Right forelimb (tissue), 1 donor: ENCODE measurements around the gene CNTN5.

Source experiments
- DNase-seq: peaks from one replicate; pipeline ENCODE4 v3.0.0-alpha.2; 2018

Gene CNTN5

DNA sequence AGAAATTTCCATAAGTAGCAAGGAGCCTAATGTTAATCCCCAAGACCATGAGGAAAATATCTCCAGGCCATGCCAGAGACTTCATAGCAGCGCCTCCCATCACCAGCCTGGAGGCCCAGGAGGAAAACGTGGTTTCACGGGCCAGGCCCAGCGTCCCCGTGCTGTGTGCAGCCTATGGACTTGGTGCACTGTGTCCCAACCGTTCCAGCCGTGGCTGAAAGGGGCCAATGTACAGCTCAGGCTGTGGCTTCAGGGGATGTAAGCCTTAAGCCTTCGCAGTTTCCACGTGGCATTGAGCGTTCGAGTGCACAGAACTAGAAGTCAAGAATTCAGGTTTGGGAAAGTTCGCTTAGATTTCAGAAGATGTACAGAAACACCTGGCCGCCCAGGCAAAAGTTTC lies 510.7 kb downstream of the CNTN5 start:
- no peak for DNase-seq

DNA sequence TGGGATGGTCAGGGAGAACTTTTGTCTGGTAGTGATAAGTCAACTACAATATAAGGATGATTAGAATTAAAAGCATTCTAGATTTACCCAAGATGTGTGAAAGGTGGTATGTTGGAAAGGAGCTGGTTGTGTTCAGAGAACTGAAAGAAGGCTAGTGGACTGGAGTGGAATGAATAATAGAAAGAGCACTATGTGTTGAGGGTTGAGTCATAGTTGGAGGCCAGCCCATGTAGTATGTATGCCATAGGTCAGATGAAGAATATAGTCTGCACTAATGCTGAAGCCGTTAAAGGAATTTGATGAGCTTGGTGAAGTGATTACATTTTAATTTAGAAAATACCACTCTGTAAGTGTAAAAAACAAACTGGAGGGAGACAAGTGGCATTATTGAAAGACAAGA lies 514.1 kb downstream of the CNTN5 start:
- DNase-seq, result no peak

DNA sequence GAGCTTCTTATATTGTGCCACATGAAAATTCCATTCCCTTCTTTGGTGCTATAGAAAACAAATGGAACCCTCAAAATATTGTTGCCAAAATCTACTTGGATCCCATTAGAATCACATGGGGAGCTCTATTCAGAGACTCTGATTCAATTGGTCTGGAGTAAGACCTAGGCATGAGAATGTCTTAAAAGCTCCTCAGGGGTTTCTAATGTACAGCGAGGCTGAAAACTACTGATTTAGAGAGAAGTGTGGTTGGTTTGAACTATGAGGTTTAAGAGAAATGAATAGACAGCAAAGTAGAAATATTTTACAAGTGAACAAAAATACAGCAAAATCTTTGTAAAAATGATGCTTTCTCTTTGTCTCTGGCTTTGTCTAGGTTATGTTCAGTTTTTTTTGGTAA lies 514.7 kb downstream of the CNTN5 start:
- no peak for DNase-seq

DNA sequence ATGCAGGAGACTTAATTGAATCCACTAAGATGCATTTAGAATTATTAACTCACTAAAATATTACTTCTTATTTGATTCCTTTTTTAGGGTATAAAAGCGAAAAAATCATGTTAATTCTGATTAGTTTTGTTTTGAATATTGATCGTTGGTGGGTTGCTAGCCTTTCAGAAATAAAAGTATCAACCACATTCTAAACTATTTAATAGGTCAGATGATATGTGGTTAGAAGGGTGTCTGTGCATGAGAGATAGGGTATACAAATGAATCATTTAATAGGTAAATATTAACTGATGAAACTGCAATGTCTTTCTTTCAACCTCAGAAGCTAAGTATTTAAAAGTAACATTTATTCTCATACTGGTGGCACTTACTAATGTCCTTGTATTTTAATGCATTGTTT lies 515.1 kb downstream of the CNTN5 start:
- DNase-seq, result no peak

DNA sequence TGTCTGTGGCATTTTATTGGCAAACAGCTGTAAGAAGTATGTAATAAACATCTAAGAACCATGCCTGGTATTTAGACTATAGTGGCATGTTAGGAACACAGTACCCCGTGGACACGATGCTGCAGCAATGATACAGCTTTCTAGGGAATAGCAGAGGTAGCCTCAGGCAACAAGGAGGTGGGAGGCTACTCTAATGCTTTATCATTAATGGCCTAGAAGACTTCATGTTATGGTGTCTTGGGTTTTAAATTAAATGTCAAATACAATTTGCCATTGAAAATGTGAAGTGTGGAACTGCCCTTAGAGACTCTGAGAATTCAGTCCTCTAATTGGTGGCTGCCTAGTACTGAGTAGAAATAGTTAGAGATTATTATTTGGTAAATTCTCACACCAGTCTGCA lies 516.9 kb downstream of the CNTN5 start:
- no peak for DNase-seq

DNA sequence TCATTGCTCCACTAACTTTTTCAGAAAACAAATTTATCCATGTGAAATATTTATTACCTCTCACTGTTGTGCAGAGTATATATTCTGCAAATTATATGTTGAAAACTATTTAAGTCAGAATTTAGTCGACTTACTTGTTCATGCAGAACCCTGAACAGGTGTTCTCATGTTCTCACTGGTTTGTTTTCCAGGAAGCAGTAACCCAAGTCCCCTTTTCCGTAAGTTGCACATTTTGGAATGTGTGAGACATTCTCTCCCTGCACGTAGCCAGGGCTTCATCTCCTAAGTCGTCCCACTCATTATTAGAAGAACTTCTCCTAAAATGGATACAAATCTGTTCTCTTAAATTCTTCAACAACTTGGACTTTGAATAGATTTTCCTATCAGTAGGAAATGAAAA lies 524.9 kb downstream of the CNTN5 start:
- no peak for DNase-seq

DNA sequence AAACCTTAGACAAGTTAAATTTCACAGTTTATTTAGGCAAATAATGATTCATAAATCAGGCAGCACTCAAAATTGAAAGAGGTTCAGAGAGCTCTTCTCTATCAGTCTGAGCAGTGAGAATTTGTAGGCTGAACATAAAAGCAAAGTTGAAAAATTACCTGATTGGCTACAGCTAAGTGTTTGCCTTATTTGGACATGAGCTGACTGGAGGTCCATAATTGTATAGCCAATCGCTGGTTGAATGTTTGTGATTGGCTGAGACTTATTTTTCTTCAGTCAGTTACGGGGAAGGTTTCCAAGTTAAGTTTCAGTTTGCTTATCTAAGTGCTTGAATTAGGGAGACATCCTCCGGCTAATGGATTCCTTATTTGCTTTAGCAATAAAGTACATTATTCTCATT lies 527.5 kb downstream of the CNTN5 start:
- no peak for DNase-seq

DNA sequence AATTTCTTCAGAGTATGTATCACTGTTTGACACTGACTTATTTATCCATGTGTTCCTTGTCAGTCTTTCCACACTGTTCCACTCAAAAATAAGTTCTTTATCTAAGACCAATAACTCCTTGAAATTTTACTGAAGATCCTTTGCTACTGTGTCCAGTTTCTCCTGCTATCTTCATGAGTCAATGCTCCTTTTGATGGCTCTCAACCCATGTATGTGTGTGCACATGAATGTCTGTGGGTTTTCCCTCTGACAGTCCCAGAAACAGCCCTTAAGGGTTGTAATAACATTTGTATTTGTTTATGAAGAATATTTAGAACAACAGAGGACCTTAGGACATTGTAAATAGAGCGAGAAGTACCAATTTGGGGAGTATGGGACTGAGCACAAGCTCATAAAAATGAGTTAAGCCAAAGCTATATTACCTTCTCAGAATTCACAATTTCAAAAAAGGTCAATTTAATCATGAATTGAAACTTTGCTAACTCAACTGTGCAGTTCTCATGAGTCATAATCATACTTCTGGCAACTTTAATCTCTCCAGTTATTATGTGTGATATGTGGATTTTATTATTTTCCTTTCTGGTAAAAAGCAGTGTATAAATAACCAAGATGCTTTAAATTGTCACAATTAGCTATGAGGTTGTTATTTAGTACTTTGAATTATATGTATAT lies 533.6 kb downstream of the CNTN5 start:
- DNase-seq, result no peak

DNA sequence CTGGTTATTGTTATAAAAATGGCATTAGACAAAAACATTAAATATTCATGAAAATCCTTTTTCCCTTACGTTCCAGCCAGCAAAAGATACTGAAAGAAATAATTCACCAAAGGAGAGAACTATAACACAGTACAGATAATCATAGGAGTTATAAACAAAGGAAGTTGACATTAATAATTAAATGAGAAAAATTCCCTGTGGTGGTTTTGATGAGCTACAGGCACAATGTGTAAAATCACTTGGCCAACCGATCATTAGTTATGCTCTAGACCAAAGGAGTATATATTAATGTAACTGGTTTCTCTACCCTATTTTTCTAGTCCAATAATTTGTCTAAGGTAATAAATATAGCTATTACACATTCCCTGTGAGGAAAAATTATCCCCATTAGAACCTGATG lies 534.7 kb downstream of the CNTN5 start:
- DNase-seq, result no peak

DNA sequence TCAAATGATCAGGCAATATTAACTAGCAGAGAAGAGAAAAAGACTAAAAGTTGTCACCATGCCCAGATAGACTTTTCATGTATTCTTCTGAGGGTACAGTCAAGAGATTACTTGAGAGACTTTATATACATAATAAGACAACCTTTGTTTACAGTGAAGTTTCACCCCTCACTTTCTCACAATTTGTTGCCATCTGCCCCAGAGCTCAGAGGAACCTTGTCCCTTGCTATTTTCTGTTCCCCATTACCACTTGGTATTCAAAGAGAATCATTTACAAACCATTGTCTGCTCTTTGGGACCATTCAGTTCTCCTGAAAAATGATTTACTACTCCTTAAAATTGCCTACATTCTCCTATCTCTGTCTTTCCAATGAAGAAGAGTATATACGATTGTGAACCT lies 544.6 kb downstream of the CNTN5 start:
- DNase-seq, result no peak

DNA sequence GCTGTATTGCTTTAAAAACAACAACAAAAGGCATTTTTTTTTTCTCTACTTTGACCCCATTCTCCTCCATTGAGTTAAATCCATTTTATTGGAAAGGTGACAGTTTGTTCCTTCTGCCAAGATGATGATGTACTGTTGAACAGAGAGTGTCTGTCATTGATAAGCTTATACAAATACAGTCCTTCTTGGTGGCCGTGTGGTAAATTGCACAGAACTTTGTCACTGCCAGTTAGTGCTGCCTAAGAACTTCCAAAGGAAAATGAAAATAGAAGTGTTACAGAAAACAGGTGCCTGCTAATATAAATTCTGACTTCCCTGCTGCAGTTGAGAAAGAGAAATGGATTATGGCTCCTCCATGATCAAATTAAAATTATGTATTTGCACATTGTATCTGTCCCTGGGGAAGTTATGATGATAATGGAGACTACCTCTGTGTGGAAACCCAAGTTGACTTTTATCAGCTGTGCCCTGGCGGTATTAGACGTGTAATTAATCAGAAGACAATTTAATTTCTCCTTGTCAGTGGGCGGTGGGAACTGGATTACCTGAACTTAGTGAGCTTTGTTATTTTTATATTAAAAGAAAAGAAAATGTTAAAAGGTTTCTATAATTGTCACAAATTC lies 546.7 kb downstream of the CNTN5 start:
- no peak for DNase-seq

DNA sequence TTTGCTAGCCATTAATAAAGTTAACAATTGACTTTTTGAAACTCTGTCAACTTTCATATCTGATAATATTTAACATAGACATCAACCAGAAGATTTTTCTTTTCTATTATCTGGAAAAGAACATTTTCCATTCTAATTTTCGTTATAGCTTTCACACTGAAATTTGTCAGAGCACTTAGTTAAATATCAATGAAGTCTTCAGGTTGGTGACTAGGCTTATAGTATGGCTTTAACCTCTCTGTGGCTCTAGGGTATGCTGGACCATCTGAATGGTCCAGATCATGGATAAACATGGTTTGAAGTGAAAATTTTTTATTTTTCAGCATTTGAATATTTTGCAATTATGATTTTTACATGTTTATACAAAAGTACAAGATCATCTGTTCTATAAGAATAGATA lies 548.1 kb downstream of the CNTN5 start:
- DNase-seq, result no peak

DNA sequence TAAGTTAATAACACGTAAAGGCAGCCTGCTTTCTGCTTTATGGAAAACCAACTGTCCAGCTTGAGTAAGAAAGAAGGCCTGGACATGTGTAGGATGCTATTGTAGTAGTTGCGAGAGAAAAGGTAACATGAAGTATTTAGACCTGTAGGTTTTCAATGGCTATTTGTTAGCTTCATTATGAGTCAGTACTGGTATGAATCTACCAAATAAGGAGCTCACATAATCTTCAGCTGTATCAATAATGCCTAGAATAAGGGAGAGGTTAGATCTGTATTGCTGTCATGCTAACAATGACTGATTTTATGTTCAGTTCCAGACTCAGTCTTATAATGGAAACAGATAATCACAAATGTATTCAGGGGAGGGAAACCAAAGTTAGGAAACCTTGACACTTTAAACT lies 550.3 kb downstream of the CNTN5 start:
- no peak for DNase-seq

DNA sequence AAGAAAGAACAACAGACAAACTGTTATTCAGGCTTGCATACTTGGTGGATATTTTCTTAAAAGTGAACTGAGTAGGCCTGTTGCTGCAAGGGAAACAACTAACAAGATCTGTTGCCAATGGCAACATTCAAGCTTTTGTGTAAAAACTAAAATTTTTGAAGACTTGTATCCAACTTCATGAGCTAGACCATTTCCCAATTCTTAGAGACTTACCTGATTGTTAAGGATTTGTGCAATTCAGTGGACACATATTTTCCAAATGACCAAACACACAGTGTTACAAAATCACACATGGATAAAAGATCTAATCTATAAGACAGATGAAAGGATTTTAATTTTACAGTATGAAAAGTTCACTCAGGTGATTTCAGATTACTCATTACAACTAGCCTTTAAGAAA lies 564.1 kb downstream of the CNTN5 start:
- DNase-seq, result no peak

DNA sequence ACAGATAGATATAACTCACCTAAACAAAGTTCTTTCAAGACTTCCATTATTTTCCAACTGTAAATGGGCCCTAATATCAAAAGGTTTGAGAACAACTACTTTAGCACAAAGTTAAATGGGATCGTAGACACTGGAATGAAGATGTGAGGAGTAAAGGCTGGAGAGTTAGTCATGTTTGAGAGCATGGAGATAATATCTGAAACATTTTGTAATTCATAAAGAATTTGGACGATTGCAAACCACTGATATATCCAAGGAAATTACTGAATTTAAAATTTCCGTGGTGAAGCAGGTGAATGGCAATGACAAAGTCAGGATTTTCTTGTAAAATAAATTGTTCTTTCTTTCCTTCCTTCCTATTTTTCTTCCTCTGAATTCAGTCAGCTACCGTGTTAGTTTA lies 564.9 kb downstream of the CNTN5 start:
- no peak for DNase-seq

DNA sequence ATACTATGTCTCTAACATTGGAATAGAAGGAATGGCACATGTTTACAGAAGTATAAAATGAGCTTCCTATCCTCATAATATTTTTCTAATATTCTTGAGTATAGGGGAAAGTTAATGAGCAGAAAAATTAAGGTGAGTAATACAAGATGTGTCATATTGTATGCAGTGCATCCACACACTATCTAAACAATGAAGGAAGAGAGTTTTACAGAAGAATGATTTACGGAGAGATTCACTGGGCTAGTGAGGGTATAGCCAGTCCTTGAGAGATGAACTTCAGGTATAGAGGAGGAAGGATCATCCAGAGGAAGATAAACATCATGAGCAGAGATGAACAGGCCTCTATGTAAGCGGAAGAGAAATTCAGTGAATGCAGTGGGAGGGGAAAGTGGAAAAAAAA lies 569.0 kb downstream of the CNTN5 start:
- DNase-seq, result no peak

DNA sequence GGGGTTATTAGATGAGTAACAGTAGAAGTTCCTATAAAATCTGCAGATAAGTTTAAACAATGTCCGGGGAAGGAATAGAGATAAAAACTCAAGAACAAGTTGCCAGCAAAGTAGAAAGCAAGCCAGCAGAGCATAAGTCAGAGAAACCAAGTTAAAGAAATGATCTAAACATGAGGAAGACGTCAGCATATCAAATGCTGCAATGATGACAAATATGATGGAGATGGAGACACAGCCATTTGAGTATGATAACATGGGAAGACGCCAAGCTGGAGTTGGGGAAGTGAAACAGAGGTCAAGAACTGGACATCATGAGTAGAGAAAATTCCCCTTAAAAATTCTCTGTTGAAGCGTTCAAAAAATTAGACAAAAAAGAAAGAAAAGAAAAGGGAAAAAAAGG lies 571.5 kb downstream of the CNTN5 start:
- DNase-seq, result no peak

DNA sequence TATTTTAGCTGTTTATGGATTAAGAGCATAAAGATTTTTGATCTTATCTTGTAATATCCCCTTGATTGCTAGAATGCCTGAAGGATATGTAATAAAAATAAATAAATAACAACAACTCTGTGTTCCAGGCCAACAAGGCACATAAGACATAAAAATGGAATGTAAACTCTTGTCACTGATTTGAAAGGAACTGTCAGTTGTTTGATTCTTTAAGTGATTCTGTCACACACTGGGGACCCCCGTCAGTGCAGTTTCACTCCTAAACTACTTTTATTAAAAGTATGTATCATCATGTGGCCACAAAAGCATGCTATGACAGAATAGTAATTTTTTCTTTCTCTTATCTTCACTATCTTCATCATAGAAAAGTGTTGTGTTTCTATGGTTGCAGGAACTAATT lies 572.4 kb downstream of the CNTN5 start:
- DNase-seq, result no peak

DNA sequence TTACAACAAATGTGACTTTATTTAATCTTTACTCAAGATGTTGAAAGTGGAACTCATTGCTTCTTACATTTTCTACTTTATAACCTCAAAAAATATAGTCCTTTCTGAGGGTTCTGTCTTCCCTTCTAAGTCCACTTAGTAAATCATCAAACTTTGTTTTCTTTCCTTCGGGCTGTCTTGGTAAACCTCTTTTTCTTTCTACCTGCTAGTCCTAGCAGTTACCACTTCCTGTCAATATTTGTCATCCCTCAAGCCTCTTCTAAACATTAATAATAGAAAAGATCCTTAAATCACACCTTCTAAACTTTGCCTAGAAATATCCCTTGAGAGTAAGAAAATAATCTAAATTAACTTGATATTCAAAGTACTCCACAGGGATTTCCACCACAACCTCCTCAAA lies 580.4 kb downstream of the CNTN5 start:
- DNase-seq, result no peak

DNA sequence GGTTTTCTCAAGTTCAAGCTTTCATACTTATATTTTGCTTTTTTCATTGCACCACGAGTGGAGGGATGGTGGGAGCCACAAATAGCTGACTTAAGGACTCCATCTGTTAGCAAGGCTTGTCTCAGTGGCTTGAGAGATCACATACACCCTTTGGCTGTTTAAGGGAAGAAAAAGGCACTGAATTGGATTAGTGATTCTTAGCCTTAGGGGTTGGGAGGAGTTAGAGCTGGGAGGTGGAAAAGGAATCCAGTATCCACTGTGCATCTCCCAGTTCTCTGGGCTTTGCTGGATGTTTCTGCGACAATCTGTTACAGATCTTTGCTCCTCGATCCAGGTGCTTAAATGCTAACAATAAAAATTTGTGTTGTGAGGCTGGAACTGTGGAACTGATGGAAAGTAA lies 593.6 kb downstream of the CNTN5 start:
- no peak for DNase-seq

DNA sequence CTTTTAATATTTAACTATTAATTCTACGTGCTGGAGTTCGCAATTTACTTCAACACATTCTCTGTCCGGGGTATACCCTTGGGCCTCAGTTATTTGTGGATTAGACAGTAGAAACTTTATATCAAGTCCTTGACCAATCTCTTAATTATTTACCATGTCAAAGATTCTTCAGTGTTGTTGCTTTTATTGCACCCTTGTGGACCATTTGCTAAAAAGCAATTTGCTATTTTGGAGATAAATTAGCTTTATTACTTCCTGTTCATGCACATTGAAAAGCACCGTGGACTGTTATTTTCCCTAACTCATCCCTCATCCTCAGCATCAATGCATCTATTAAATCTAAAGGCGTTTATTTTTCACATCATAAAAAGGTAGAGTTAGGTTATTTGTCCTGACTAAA lies 609.9 kb downstream of the CNTN5 start:
- DNase-seq, result no peak

DNA sequence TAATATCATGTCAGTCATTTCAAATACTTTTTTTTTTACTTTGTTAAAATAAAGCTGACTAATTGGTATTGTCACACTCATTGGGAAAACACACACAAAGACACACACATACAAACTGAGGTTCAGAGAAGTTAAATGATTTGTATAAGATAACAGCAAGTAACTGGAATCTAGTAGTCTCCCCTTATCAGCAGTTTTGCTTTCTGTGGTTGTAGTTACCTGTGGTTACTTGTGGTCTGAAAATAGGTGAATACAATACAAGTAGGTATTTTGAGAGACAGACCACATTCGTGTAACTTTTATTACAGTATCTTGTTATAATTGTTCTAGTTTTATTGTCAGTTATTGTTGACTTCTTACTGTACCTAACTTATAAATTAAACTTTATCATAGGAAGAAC lies 610.9 kb downstream of the CNTN5 start:
- DNase-seq, result no peak

DNA sequence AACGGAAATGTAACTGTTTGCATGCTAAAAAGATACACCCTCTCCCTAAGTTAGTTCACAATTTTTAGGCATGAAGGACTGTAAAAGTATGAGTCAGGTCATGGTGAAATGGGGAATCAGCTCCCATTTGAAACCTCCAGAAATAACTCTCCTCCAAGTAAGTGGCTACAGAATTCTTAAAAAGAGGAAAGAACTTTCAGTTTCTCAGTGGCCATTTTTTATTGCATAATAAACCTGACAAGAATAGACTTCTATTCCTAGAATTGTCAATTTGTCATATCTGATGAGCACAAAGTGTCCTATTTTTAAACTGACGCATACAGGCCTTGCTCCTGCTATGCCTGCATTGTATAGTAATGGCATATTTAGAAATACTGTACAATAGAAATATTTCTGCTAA lies 612.2 kb downstream of the CNTN5 start:
- no peak for DNase-seq

DNA sequence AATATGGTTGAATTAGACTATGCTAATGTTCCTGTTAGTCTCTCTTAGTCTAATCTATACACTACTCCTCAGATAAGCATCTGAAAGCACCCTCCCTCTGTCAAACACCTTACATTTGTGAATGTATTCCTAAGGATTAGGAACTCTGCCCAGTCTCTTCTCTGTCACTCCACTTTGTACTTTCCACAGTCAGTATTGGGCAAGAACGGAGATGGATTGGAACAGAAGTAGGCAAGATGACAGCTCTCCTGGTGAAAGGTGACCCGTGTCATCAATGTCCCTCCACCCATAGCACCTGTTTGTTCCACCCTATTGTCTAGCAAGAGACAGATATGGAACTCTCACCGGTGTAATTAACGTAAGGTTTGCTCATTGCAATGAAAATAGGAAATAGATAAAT lies 613.8 kb downstream of the CNTN5 start:
- no peak for DNase-seq

DNA sequence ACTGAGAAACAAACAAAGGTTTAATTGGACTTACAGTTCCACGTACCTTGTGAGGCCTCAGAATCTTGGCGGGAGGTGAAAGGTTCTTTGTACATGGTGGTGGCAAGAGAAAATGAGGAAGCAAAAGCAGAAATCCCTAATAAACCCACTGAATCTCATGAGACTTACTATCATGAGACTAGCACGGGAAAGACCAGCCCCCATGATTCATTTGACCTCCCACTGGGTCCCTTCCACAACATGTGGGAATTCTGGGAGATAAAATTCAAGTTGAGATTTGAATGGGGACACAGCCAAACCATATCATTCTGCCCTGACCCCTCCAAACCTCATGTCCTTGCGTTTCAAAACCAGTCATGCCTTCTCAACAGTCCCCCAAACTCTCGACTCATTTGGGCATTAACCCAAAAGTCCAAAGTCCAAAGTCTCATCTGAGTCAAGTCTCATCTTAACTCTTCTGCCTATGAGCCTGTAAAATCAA lies 617.4 kb downstream of the CNTN5 start:
- no peak for DNase-seq
